Kasumi-1 (cell line): ENCODE results near the gene PLXNA3.

Experiments
- DNase-seq, 2 experiments: peaks; one replicate each; lab custom pipeline; 2025; lab: John Stamatoyannopoulos, UW

PLXNA3 gene

GRCh38 chrX:154458954-154459778 is 1.1 kb downstream of the PLXNA3 start:
- no peak for DNase-seq

GRCh38 chrX:154459832-154460231 is 1.8 kb downstream of the PLXNA3 start:
- DNase-seq, result no peak

GRCh38 chrX:154460326-154460725 is 2.2 kb downstream of the PLXNA3 start:
- DNase-seq, result no peak

- no peak for DNase-seq
Measured at GRCh38 chrX:154462396-154462795, 4.3 kb downstream of the PLXNA3 start.

GRCh38 chrX:154463611-154464220 is 5.6 kb downstream of the PLXNA3 start:
- no peak for DNase-seq

- no peak for DNase-seq
Measured at GRCh38 chrX:154464806-154465365, 6.8 kb downstream of the PLXNA3 start.

- no peak for DNase-seq
Measured at GRCh38 chrX:154465601-154466000, 7.5 kb downstream of the PLXNA3 start.

GRCh38 chrX:154466036-154466435 is 8.0 kb downstream of the PLXNA3 start:
- no peak for DNase-seq

- no peak for DNase-seq
Measured at GRCh38 chrX:154466907-154467306, 8.8 kb downstream of the PLXNA3 start.

- no peak for DNase-seq
Measured at GRCh38 chrX:154467556-154467955, 9.5 kb downstream of the PLXNA3 start.

- no peak for DNase-seq
Measured at GRCh38 chrX:154468217-154468616, 10.1 kb downstream of the PLXNA3 start.

- no peak for DNase-seq
Measured at GRCh38 chrX:154469114-154469513, 11.0 kb downstream of the PLXNA3 start.

- no peak for DNase-seq
Measured at GRCh38 chrX:154469880-154470279, 11.8 kb downstream of the PLXNA3 start.

GRCh38 chrX:154470434-154470833 is 12.4 kb downstream of the PLXNA3 start:
- no peak for DNase-seq

GRCh38 chrX:154470914-154471568 is 13.0 kb downstream of the PLXNA3 start:
- no peak for DNase-seq

GRCh38 chrX:154471839-154472684 is 14.0 kb downstream of the PLXNA3 start:
- DNase-seq, result no peak

GRCh38 chrX:154472685-154473632 is 14.9 kb downstream of the PLXNA3 start:
- no peak for DNase-seq

GRCh38 chrX:154473683-154474082 is 15.6 kb downstream of the PLXNA3 start:
- DNase-seq, result no peak

GRCh38 chrX:154476821-154477220 is 18.7 kb downstream of the PLXNA3 start:
- DNase-seq, result no peak

- no peak for DNase-seq
Measured at GRCh38 chrX:154477891-154478477, 19.9 kb downstream of the PLXNA3 start.
